HepG2 (cell line): ENCODE results near the gene CCDC57. TPM values are rescaled to one million over a fixed set of nuclear protein-coding genes. Genes with fewer than 3 reads are reported as not detected.

ENCODE experiments used
- ATAC-seq: fragments of 200-7000 bp; cut with Tn5 transposase; 3 replicates; pipeline ENCODE4 v1.9.1; 2020; ENCODE audit warnings: mild to moderate bottlenecking, moderate library complexity
- BruUV-seq: library from RNA; stranded (reverse); fragments of 400-500 nt; replicated peaks from 2 replicates; lab custom pipeline; 2021; lab: Mats Ljungman, UMichigan
- CTCF ChIA-PET: fragments of 300-600 bp; formaldehyde crosslinking; extraction: SDS; loops from one replicate; lab custom pipeline; 2021; ENCODE audit warnings: low total read pairs, inconsistent platforms, low intra/inter-chr PET ratio; lab: Yijun Ruan, JAX
- POLR2A ChIA-PET: fragments of 350-600 bp; sonication (Branson Sonifier 250); formaldehyde crosslinking; loops from one replicate; lab custom pipeline; 2020; ENCODE audit warnings: antibody characterized with exemption, inconsistent platforms; lab: Yijun Ruan, JAX
- DNase-seq: peaks from one replicate; pipeline ENCODE4 v3.0.0-alpha.2; 2015; ENCODE audit warnings: low spot score
- FAIRE-seq: peaks from 3 replicates; lab custom pipeline; 2011; peaks lifted over from hg19 to GRCh38; lab: Jason Lieb, UNC
- H2AFZ ChIP-seq: one replicate; pipeline ENCODE4 v1.6.1; 2011; ENCODE audit warnings: low read length, inconsistent platforms
- H3K27ac ChIP-seq: fragments of 300-600 bp; 3 replicates; pipeline ENCODE4 v1.8.0; 2011; ENCODE audit warnings: mixed run types, mild to moderate bottlenecking, mixed read lengths, low read length, inconsistent platforms; ENCODE audit not compliant: insufficient read depth; ENCODE audit errors: extremely low read length
- H3K27me3 ChIP-seq, 2 experiments: fragments of 200-600 bp in 1 of 2; 2 replicates in 1 of 2; 3 replicates in 1 of 2; pipeline versions ENCODE4 v1.6.0 to v1.8.0; 2011; ENCODE audit warnings: low read length in 2 of 2, mild to moderate bottlenecking in 2 of 2, moderate library complexity in 2 of 2, inconsistent platforms in 1 of 2; ENCODE audit not compliant: insufficient read depth in 2 of 2, control insufficient read depth in 1 of 2
- H3K36me3 ChIP-seq, 2 experiments: fragments of 200-600 bp in 1 of 2; replicated peaks in 1 of 2; 2 replicates in 1 of 2; 3 replicates in 1 of 2; pipeline versions ENCODE4 v1.5.1 to v1.8.0; 2011; ENCODE audit warnings: low read length in 2 of 2, inconsistent platforms in 1 of 2; ENCODE audit not compliant: insufficient read depth in 2 of 2, control insufficient read depth in 1 of 2
- H3K4me1 ChIP-seq: 2 replicates; pipeline ENCODE4 v1.5.1; 2012; ENCODE audit warnings: low read length, inconsistent platforms; ENCODE audit not compliant: insufficient read depth
- H3K4me2 ChIP-seq: 2 replicates; pipeline ENCODE4 v1.6.0; 2011; ENCODE audit warnings: low read depth, low read length, inconsistent platforms
- H3K4me3 ChIP-seq, 3 experiments: fragments of 200-600 bp in 1 of 3; sonication (generic), shearing (Covaris generic) in 1 of 3; replicated peaks in 1 of 3; 2 replicates each; pipeline ENCODE4 v1.5.1; 2011 to 2016; ENCODE audit warnings: low read length in 3 of 3, inconsistent platforms in 2 of 3, low read depth in 2 of 3, mild to moderate bottlenecking in 2 of 3, control low read depth in 1 of 3, mixed read lengths in 1 of 3; ENCODE audit not compliant: insufficient read depth in 1 of 3
- H3K79me2 ChIP-seq: one replicate; pipeline ENCODE4 v1.6.1; 2011; ENCODE audit warnings: low read length, inconsistent platforms; ENCODE audit not compliant: insufficient read depth
- H3K9ac ChIP-seq: 2 replicates; pipeline ENCODE4 v1.6.0; 2011; ENCODE audit warnings: mild to moderate bottlenecking, low read depth, low read length, inconsistent platforms; ENCODE audit not compliant: insufficient read depth
- H3K9me3 ChIP-seq: 2 replicates; pipeline ENCODE4 v1.5.1; 2012; ENCODE audit warnings: mild to moderate bottlenecking, low read length
- H4K20me1 ChIP-seq: 2 replicates; pipeline ENCODE4 v1.6.0; 2011; ENCODE audit warnings: inconsistent platforms, mild to moderate bottlenecking, low read length, moderate library complexity; ENCODE audit not compliant: insufficient read depth
- MTA1 ChIP-seq: sonication (generic); formaldehyde crosslinking; IDR thresholded peaks from 2 replicates; pipeline ENCODE4 v1.4.0; 2020; ENCODE audit warnings: missing genetic modification reagents, mild to moderate bottlenecking, borderline replicate concordance
- NR2F2 ChIP-seq: IDR thresholded peaks from 2 replicates; pipeline ENCODE4 v1.6.1; 2012; ENCODE audit warnings: low read depth, inconsistent platforms, borderline replicate concordance
- ZNF839 ChIP-seq: sonication (generic); formaldehyde crosslinking; IDR thresholded peaks from 2 replicates; pipeline ENCODE4 v1.4.0; 2020; ENCODE audit warnings: missing genetic modification reagents, mild to moderate bottlenecking, borderline replicate concordance
- WGBS: methylation state at CpG from one replicate; pipeline ENCODE4 v1.1.6; 2017; ENCODE audit warnings: low lambda C conversion rate; 5-methylcytosine and 5-hydroxymethylcytosine counted together
- in situ Hi-C: cut with HindIII; loops from 2 replicates; pipeline ENCODE4 v1.10.0; 2017; ENCODE audit warnings: low pct_unique_long_range_greater_than_20kb; ENCODE audit not compliant: extremely low pct_ligation_motif_present
- intact Hi-C: fragments of 100-400 bp; cut with micrococcal nuclease; formaldehyde crosslinking; loops from one replicate; pipeline ENCODE4 v1.10.0; 2022; ENCODE audit not compliant: unreplicated experiment
- polyA plus RNA-seq, 8 experiments: library from polyadenylated mRNA; depleted of rRNA in 3 of 8; stranded (reverse) in 7 of 8; unstranded in 1 of 8; fragments of >200 nt; fragmentation: Illumina TruSeq in 4 of 8; extraction: Trizol in 4 of 8; gene quantifications; 2 replicates each; pipeline versions ENCODE4 v1.2.1 to v1.2.3, GENCODE V29; 2011 to 2016; ENCODE audit warnings: low read depth in 4 of 8, missing spikeins in 1 of 8, mixed read lengths in 1 of 8; ENCODE audit not compliant: insufficient read depth in 1 of 8
- total RNA-seq, 5 experiments: library from RNA; depleted of rRNA; stranded (reverse); fragments of >200 nt; fragmentation: Illumina TruSeq; extraction: Trizol; gene quantifications; 2 replicates each; pipeline ENCODE4 v1.2.3, GENCODE V29; 2016; ENCODE audit warnings: low read depth in 1 of 5
- TF ChIP-seq, protein P1 (sequence below): sonication (generic); formaldehyde crosslinking; IDR thresholded peaks from 2 replicates; pipeline ENCODE4 v1.5.1; 2020; ENCODE audit warnings: mild to moderate bottlenecking, missing genetic modification reagents, moderate library complexity

CCDC57 gene
- total and polyA plus RNA-seq, 2 of the 13 experiments (the other 11 are each of a cell fraction or from before 2014, with no cell fraction given), result 59.3 to 59.9 TPM

DNA sequence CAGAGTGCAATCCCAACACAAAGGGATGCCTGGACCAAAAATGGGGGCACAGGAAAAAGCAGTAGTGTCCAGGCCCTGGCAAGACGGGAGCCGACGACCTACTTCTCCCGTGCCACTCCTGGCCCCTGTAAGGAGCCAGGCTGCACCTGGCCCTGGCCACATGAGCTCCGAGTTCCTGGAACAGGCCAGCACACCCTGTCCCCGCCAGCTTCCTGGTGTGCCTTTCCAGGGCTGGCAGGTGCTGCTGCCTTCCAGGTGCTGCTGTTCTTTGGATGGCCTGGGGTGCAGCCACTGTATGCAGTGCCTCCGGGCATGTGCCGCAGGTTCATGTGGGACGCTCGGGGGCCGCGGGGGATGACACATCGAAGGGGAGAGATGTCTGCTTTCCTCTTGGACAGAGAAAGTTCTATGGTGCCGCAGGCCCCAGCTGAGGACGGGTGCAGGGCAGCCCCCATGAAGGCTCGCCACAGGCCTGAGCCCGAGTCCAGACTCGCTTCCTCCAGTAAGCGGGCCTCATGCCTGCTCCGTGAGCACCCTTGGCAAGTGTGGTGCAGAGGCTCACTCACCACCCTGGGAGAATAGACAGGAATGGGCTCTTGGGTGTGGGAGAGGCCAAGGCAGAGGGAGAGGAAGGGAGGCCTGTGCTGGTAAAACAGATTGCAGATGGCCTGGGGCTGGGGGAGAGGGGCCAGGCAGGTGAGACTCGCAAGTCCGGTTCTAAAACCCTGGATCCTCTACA lies 59.9 kb downstream of the CCDC57 start:
- ChIA-PET POLR2A (no interaction called here), CTCF (interaction anchor here (1.7 to 2.3 kb wide), 3 partner anchors 47 to 132 kb away, joined by 9 to 16 read pairs (median 14); partner anchors contain the start of gene RAC3)
- FAIRE-seq (no peak), DNase-seq (no peak), ATAC-seq (no peak)
- Histone ChIP-seq H4K20me1 (no peaks in the 10 kb centered on the region), H3K4me2 (no peak overlapping the region), H3K79me2 (no peaks in the 10 kb centered on the region), H3K9me3 (no peaks in the 10 kb centered on the region), H2AFZ (no peak overlapping the region), H3K4me1 (peaks cover 7% of the 10 kb centered on the region; the same call in 1 of the 2 replicates), H3K9ac (no peak overlapping the region), H3K36me3 (peaks cover 0 to 2% of the 10 kb centered on the region in 2 experiments; a peak in 3 of 5 replicates), H3K27ac (no peak overlapping the region), H3K4me3 (no peak overlapping the region), H3K27me3 (no peaks in the 10 kb centered on the region)
- intact Hi-C loops, result loop anchor here (1.0 to 5.0 kb wide), 3 partner anchors 46 to 130 kb away; partner anchors contain the start of genes CENPX, DCXR and LRRC45
- WGBS, result 84% methylated on average over 18 of the region's 22 CpGs
- no TSS peak for BruUV-seq
- in situ Hi-C loops, result no loop called here
- TF ChIP-seq NR2F2, result no peak
- TF ChIP-seq, protein P1, sequence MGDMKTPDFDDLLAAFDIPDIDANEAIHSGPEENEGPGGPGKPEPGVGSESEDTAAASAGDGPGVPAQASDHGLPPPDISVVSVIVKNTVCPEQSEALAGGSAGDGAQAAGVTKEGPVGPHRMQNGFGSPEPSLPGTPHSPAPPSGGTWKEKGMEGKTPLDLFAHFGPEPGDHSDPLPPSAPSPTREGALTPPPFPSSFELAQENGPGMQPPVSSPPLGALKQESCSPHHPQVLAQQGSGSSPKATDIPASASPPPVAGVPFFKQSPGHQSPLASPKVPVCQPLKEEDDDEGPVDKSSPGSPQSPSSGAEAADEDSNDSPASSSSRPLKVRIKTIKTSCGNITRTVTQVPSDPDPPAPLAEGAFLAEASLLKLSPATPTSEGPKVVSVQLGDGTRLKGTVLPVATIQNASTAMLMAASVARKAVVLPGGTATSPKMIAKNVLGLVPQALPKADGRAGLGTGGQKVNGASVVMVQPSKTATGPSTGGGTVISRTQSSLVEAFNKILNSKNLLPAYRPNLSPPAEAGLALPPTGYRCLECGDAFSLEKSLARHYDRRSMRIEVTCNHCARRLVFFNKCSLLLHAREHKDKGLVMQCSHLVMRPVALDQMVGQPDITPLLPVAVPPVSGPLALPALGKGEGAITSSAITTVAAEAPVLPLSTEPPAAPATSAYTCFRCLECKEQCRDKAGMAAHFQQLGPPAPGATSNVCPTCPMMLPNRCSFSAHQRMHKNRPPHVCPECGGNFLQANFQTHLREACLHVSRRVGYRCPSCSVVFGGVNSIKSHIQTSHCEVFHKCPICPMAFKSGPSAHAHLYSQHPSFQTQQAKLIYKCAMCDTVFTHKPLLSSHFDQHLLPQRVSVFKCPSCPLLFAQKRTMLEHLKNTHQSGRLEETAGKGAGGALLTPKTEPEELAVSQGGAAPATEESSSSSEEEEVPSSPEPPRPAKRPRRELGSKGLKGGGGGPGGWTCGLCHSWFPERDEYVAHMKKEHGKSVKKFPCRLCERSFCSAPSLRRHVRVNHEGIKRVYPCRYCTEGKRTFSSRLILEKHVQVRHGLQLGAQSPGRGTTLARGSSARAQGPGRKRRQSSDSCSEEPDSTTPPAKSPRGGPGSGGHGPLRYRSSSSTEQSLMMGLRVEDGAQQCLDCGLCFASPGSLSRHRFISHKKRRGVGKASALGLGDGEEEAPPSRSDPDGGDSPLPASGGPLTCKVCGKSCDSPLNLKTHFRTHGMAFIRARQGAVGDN (CRISPR knock-in tag), result 0 out of 2 replicates have a peak, but pooled peaks have one; percentile 16
- no peak for TF ChIP-seq ZNF839 (CRISPR knock-in tag)
- TF ChIP-seq MTA1, result peak; percentile 16; the same call in 1 of the 2 replicates
